HUES64 (cell line): ENCODE data around the gene CLNS1A.

Experiments
- H3K27ac ChIP-seq: 2 replicates; pipeline ENCODE4 v1.7.0; 2013; ENCODE audit warnings: low read depth, low read length, inconsistent platforms
- H3K27me3 ChIP-seq: 2 replicates; pipeline ENCODE4 v1.6.1; 2013; ENCODE audit warnings: mild to moderate bottlenecking, low read length; ENCODE audit not compliant: insufficient read depth
- H3K36me3 ChIP-seq: 2 replicates; pipeline ENCODE4 v1.6.1; 2013; ENCODE audit warnings: mild to moderate bottlenecking, low read length; ENCODE audit not compliant: insufficient read depth
- H3K4me1 ChIP-seq: 2 replicates; pipeline ENCODE4 v1.6.1; 2013; ENCODE audit warnings: mild to moderate bottlenecking, low read length, moderate library complexity; ENCODE audit not compliant: insufficient read depth
- H3K4me3 ChIP-seq: 2 replicates; pipeline ENCODE4 v1.5.1; 2013; ENCODE audit warnings: mild to moderate bottlenecking, low read length, moderate library complexity
- H3K9ac ChIP-seq: 2 replicates; pipeline ENCODE4 v1.6.1; 2013; ENCODE audit warnings: mild to moderate bottlenecking, low read depth, low read length
- H3K9me3 ChIP-seq: 2 replicates; pipeline ENCODE4 v1.6.1; 2013; ENCODE audit warnings: low read depth, low read length; ENCODE audit not compliant: insufficient read depth
- WGBS: fragments of 150-250, 120-280 bp; methylation state at CpG from one replicate; pipeline ENCODE4 v1.1.7; 2013; ENCODE audit warnings: missing lambda C conversion rate; 5-methylcytosine and 5-hydroxymethylcytosine counted together

The CLNS1A gene

GRCh38 chr11:77611921-77612320 lies 25.7 kb downstream of the CLNS1A start:
- Histone ChIP-seq H3K4me1 (no peaks in the 10 kb centered on the region), H3K9ac (no peak overlapping the region), H3K27ac (no peak overlapping the region), H3K9me3 (no peaks in the 10 kb centered on the region), H3K36me3 (peaks cover 87% of the 10 kb centered on the region), H3K4me3 (no peak overlapping the region), H3K27me3 (no peaks in the 10 kb centered on the region)

DNA sequence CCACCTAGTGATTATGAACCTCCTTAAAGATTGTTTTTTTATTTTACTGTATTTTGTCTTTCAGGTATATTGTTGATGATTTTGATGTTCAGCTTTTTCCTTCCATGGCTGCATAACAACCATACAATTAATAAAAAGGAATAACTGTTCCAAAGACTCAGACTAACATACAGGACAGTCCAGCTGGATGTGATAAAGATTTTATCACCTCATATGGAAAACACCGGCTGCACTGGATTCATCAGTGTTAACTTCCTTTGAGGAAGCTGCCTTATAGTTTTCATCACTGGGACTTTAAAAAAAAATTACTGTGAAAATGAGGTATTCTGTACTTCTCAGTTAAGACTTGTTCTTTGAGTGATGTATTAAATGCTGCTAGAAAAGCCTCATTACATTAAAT lies 28.4 kb downstream of the CLNS1A start:
- Histone ChIP-seq H3K27ac (no peak overlapping the region), H3K36me3 (peaks cover 78% of the 10 kb centered on the region), H3K4me1 (no peaks in the 10 kb centered on the region), H3K9me3 (no peaks in the 10 kb centered on the region), H3K27me3 (no peaks in the 10 kb centered on the region), H3K4me3 (no peak overlapping the region), H3K9ac (no peak overlapping the region)
- 100% methylated on average over 1 of the region's 1 CpG for WGBS

GRCh38 chr11:77604281-77604680 lies 33.3 kb downstream of the CLNS1A start:
- no peak overlapping the region for H3K4me3 ChIP-seq
- no peaks in the 10 kb centered on the region for H3K9me3 ChIP-seq
- no peak overlapping the region for H3K9ac ChIP-seq
- WGBS: no CpG with 5 or more reads among the region's 2 CpGs
- H3K27ac ChIP-seq: no peak overlapping the region
- no peaks in the 10 kb centered on the region for H3K4me1 ChIP-seq
- H3K36me3 ChIP-seq: peaks cover 45% of the 10 kb centered on the region
- H3K27me3 ChIP-seq: no peaks in the 10 kb centered on the region

DNA sequence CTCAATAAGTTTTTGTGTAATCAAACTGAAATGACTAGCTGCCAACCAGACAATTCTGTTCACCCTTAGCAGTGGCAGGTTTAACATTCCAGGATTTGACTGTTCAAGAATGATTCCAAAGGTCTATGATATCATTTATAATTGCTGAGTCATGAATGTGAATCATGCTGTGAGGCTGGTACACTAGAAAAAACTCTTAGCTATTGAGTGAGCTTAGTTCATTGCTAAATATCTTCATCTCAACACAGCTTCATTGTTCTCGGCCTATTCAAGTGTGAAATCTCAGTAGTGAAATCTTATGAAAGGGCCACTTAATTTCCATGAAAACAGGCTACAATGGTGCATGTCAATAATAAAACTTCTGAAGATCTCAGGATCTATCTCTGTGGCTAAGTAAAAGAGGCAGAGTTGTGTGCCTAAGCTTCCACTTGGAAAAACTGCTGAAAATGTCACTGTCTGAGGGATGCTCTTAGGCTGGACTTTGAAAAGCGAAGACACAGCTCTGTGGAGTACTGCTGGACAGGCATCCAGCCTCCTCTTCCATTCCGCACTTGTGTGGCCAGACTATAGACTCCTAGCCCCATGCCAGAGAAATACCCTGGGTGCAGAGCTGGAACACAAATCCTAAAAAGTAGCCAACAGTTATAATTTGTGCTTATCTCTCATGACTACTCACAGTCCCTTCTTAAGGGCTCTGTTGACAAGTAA lies 35.1 kb downstream of the CLNS1A start:
- Histone ChIP-seq H3K36me3 (peaks cover 28% of the 10 kb centered on the region), H3K27me3 (no peaks in the 10 kb centered on the region), H3K9me3 (no peaks in the 10 kb centered on the region), H3K4me1 (no peaks in the 10 kb centered on the region), H3K9ac (no peak overlapping the region), H3K27ac (no peak overlapping the region), H3K4me3 (no peak overlapping the region)
- 89% methylated on average over 3 of the region's 3 CpGs for WGBS

- no peaks in the 10 kb centered on the region for H3K9me3 ChIP-seq
- H3K36me3 ChIP-seq: no peaks in the 10 kb centered on the region
- no peak overlapping the region for H3K9ac ChIP-seq
- whole genome bisulfite sequencing: 100% methylated on average over 2 of the region's 2 CpGs
- H3K4me1 ChIP-seq: no peaks in the 10 kb centered on the region
- no peak overlapping the region for H3K4me3 ChIP-seq
- H3K27ac ChIP-seq: no peak overlapping the region
- no peaks in the 10 kb centered on the region for H3K27me3 ChIP-seq
Observed at GRCh38 chr11:77598195-77598594, 39.4 kb downstream of the CLNS1A start.

DNA sequence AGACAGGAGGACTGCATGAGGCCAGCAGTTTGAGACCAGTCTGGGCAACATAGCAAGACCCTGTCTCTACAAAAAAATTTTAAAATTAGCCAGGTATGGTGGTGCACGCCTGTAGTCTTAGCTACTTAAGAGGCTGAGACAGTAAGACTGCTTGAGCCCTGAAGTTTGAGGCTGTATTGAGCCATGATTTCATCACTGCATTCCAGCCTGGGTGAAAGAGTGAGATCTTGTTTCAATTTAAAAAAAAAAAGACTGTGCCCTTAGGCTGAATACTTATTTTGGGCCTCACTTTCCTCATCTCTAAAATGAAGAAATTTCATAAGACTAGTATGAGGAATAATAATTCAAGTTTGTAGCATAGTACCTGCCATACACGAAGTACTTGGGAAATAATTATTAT lies 41.0 kb downstream of the CLNS1A start:
- H3K27me3 ChIP-seq: no peaks in the 10 kb centered on the region
- H3K9ac ChIP-seq: no peak overlapping the region
- 87% methylated on average over 1 of the region's 2 CpGs for WGBS
- H3K36me3 ChIP-seq: no peaks in the 10 kb centered on the region
- H3K4me1 ChIP-seq: no peaks in the 10 kb centered on the region
- H3K9me3 ChIP-seq: no peaks in the 10 kb centered on the region
- no peak overlapping the region for H3K4me3 ChIP-seq
- H3K27ac ChIP-seq: no peak overlapping the region

GRCh38 chr11:77593883-77594282 lies 43.7 kb downstream of the CLNS1A start:
- no peak overlapping the region for H3K4me3 ChIP-seq
- peaks cover 11% of the 10 kb centered on the region; the same call in 1 of the 2 replicates for H3K27me3 ChIP-seq
- no peak overlapping the region for H3K9ac ChIP-seq
- no peaks in the 10 kb centered on the region for H3K9me3 ChIP-seq
- no peak overlapping the region for H3K27ac ChIP-seq
- H3K36me3 ChIP-seq: no peaks in the 10 kb centered on the region
- H3K4me1 ChIP-seq: no peaks in the 10 kb centered on the region

- no peaks in the 10 kb centered on the region for H3K9me3 ChIP-seq
- 80% methylated on average over 2 of the region's 2 CpGs for WGBS
- no peak overlapping the region for H3K4me3 ChIP-seq
- no peak overlapping the region for H3K9ac ChIP-seq
- H3K27me3 ChIP-seq: peaks cover 11% of the 10 kb centered on the region; the same call in 1 of the 2 replicates
- H3K36me3 ChIP-seq: no peaks in the 10 kb centered on the region
- no peak overlapping the region for H3K27ac ChIP-seq
- no peaks in the 10 kb centered on the region for H3K4me1 ChIP-seq
Observed at GRCh38 chr11:77592727-77593126, 44.9 kb downstream of the CLNS1A start.

DNA sequence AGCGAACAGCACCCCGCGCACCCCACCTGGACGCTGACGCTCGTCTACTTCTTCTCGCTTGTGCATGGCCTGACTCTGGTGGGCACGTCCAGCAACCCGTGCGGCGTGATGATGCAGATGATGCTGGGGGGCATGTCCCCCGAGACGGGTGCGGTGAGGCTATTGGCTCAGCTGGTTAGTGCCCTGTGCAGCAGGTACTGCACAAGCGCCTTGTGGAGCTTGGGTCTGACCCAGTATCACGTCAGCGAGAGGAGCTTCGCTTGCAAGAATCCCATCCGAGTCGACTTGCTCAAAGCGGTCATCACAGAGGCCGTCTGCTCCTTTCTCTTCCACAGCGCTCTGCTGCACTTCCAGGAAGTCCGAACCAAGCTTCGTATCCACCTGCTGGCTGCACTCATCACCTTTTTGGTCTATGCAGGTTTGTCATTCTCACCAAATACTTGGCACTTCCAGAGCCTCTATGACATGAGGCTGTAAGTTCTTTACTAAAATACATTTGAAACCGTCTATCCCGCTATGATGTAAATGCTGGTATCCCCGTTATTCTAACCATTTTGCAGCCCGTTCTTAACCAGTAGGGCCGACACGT lies 47.3 kb downstream of the CLNS1A start:
- peak overlapping the region; percentile 62 for H3K9ac ChIP-seq
- H3K4me3 ChIP-seq: peak overlapping the region; percentile 67
- no peak overlapping the region for H3K27ac ChIP-seq
- WGBS: 6% methylated on average over 31 of the region's 31 CpGs
- H3K4me1 ChIP-seq: no peaks in the 10 kb centered on the region
- no peaks in the 10 kb centered on the region for H3K36me3 ChIP-seq
- H3K27me3 ChIP-seq: peaks cover 11% of the 10 kb centered on the region; the same call in 1 of the 2 replicates
- no peaks in the 10 kb centered on the region for H3K9me3 ChIP-seq

DNA sequence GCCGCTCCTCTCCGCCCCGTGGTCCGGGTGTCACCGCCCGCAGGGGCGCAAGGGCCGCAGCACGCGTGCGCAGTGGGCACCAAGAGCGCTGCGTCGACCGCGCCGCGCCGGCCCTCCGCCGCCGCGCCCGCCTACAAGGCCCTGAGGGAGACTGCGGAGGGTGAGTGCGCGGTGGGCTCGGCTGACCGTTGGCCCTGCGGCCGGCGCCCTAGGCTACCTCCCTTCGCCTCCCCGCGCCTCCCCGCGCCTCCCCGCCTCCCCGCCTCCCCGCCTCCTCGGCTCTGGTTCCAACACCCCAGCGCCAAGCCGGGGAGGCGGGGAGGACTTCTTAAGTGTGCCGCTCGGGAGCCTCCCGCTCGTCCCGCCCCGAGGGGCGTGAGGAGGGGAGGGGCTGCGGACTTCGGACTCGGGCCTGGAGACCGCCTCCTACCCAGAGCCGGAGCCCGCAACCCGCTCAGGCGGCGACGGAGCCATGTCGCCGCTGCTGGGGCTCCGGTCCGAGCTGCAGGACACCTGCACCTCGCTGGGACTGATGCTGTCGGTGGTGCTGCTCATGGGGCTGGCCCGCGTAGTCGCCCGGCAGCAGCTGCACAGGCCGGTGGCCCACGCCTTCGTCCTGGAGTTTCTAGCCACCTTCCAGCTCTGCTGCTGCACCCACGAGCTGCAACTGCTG lies 47.9 kb downstream of the CLNS1A start, which contains the start of gene AQP11:
Gene AQP11 (plus strand): TSS at position 433 of the 673 bp plus-strand sequence. CDS start 40 bp downstream, at position 473.
- H3K27ac ChIP-seq: peak within 1 kb of the TSS; percentile 72; the same call in 1 of the 2 replicates
- no peaks in the 10 kb centered on the region for H3K9me3 ChIP-seq

GRCh38 chr11:77589181-77589520 lies 48.4 kb downstream of the CLNS1A start:
- peak overlapping the region; percentile 72; the same call in 1 of the 2 replicates for H3K27ac ChIP-seq
- 7% methylated on average over 18 of the region's 19 CpGs for WGBS

More for the DNA sequence above, 47.9 kb downstream of the CLNS1A start, which contains the start of gene AQP11:
- peak within 1 kb of the TSS; percentile 67 for H3K4me3 ChIP-seq
- no peaks in the 10 kb centered on the region for H3K4me1 ChIP-seq
- no peaks in the 10 kb centered on the region for H3K36me3 ChIP-seq
- H3K27me3 ChIP-seq: peaks cover 11% of the 10 kb centered on the region; the same call in 1 of the 2 replicates
- H3K9ac ChIP-seq: peak within 1 kb of the TSS; percentile 62
- WGBS: under 1% methylated on average over 65 of the region's 75 CpGs

More at GRCh38 chr11:77589181-77589520, 48.4 kb downstream of the CLNS1A start:
- Histone ChIP-seq H3K9me3 (peaks cover under 1% of the 10 kb centered on the region; the same call in 1 of the 2 replicates), H3K9ac (peak overlapping the region; percentile 62), H3K4me1 (no peaks in the 10 kb centered on the region), H3K36me3 (no peaks in the 10 kb centered on the region), H3K4me3 (peak overlapping the region; percentile 67), H3K27me3 (peaks cover 11% of the 10 kb centered on the region; the same call in 1 of the 2 replicates)
